ENCODE measurements around the gene ATM. TPM values are rescaled to one million over a fixed set of nuclear protein-coding genes. Genes with fewer than 3 reads are reported as not detected.

The ATM gene
- total and polyA plus RNA-seq, 2 experiments from 2014 or later = 27.6 to 59.3 TPM

DNA sequence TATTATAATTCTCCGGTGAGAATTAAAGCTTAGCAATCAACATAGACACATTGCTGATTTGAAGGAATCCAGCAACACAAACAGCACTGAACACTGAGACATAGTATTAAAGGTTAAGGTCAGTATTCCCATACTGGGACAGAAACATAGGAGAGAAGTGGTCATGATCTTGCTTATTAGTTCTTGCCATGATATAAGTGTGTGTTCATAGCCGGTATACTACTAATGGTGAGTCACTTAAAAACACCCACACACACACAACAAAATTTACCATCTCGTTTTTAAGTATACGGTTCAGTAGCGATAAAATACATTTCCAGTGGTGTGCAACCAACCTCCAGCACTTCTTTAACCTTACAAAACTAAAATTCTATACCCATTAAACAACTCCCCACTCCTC, 148.1 kb downstream of the ATM start:
- H3K36me3 Mint-ChIP-seq (ENCODE audit: low read depth) = peaks cover 11% of the 10 kb centered on the region
- peaks cover 21% of the 10 kb centered on the region for H3K9me3 Mint-ChIP-seq
- Histone ChIP-seq H3K4me3 (no peak overlapping the region), H2AFZ (no peak overlapping the region), H3K79me2 (replicated peaks; ENCODE audit: insufficient read depth) (no peaks in the 10 kb centered on the region), H3K36me3 (ENCODE audit: insufficient read depth) (no peaks in the 10 kb centered on the region), H3K9me2 (ENCODE audit: insufficient read depth) (no peaks in the 10 kb centered on the region), H3K4me1 (ENCODE audit: insufficient read depth) (no peaks in the 10 kb centered on the region), H3K4me2 (no peak overlapping the region), H3K27me3 (ENCODE audit: insufficient read depth) (no peaks in the 10 kb centered on the region), H3F3A (replicated peaks; ENCODE audit: low read depth) (no peaks in the 10 kb centered on the region), H4K20me1 (replicated peaks; ENCODE audit: insufficient read depth) (no peaks in the 10 kb centered on the region), H3K27ac (ENCODE audit: low read depth) (no peak overlapping the region)
- no peaks in the 10 kb centered on the region for H3K4me1 Mint-ChIP-seq
- no peak overlapping the region for H3K27ac Mint-ChIP-seq
- H3K4me3 Mint-ChIP-seq = no peak overlapping the region
- DNase-seq (ENCODE audit: low spot score) = no peak
- ATAC-seq = no peak
- TF ChIP-seq JUNB (IDR thresholded peaks at IDR 0.05; ENCODE audit: unreplicated experiment) (no peak), NANOG (IDR thresholded peaks at IDR 0.05; ENCODE audit: borderline replicate concordance) (no peak), CREB1 (CRISPR knock-in tag; IDR thresholded peaks at IDR 0.05; ENCODE audit: low read depth) (no peak), EZH2phosphoT487 (IDR thresholded peaks at IDR 0.05; ENCODE audit: unreplicated experiment) (no peak), STAT1 (IDR thresholded peaks at IDR 0.05; ENCODE audit: unreplicated experiment) (no peak), ZNF114 (CRISPR knock-in tag; IDR thresholded peaks at IDR 0.05) (no peak), POLR2AphosphoS5 (IDR thresholded peaks at IDR 0.05; ENCODE audit: low read depth) (no peak), EZH2 (IDR thresholded peaks at IDR 0.05; ENCODE audit: low read depth, unreplicated experiment) (no peak), ZNF331 (CRISPR knock-in tag; IDR thresholded peaks at IDR 0.05; ENCODE audit: low read depth) (no peak)
- TF ChIP-seq, protein P1, sequence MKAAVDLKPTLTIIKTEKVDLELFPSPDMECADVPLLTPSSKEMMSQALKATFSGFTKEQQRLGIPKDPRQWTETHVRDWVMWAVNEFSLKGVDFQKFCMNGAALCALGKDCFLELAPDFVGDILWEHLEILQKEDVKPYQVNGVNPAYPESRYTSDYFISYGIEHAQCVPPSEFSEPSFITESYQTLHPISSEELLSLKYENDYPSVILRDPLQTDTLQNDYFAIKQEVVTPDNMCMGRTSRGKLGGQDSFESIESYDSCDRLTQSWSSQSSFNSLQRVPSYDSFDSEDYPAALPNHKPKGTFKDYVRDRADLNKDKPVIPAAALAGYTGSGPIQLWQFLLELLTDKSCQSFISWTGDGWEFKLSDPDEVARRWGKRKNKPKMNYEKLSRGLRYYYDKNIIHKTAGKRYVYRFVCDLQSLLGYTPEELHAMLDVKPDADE (IDR thresholded peaks at IDR 0.05) = no peak
- TF ChIP-seq, protein P2, sequence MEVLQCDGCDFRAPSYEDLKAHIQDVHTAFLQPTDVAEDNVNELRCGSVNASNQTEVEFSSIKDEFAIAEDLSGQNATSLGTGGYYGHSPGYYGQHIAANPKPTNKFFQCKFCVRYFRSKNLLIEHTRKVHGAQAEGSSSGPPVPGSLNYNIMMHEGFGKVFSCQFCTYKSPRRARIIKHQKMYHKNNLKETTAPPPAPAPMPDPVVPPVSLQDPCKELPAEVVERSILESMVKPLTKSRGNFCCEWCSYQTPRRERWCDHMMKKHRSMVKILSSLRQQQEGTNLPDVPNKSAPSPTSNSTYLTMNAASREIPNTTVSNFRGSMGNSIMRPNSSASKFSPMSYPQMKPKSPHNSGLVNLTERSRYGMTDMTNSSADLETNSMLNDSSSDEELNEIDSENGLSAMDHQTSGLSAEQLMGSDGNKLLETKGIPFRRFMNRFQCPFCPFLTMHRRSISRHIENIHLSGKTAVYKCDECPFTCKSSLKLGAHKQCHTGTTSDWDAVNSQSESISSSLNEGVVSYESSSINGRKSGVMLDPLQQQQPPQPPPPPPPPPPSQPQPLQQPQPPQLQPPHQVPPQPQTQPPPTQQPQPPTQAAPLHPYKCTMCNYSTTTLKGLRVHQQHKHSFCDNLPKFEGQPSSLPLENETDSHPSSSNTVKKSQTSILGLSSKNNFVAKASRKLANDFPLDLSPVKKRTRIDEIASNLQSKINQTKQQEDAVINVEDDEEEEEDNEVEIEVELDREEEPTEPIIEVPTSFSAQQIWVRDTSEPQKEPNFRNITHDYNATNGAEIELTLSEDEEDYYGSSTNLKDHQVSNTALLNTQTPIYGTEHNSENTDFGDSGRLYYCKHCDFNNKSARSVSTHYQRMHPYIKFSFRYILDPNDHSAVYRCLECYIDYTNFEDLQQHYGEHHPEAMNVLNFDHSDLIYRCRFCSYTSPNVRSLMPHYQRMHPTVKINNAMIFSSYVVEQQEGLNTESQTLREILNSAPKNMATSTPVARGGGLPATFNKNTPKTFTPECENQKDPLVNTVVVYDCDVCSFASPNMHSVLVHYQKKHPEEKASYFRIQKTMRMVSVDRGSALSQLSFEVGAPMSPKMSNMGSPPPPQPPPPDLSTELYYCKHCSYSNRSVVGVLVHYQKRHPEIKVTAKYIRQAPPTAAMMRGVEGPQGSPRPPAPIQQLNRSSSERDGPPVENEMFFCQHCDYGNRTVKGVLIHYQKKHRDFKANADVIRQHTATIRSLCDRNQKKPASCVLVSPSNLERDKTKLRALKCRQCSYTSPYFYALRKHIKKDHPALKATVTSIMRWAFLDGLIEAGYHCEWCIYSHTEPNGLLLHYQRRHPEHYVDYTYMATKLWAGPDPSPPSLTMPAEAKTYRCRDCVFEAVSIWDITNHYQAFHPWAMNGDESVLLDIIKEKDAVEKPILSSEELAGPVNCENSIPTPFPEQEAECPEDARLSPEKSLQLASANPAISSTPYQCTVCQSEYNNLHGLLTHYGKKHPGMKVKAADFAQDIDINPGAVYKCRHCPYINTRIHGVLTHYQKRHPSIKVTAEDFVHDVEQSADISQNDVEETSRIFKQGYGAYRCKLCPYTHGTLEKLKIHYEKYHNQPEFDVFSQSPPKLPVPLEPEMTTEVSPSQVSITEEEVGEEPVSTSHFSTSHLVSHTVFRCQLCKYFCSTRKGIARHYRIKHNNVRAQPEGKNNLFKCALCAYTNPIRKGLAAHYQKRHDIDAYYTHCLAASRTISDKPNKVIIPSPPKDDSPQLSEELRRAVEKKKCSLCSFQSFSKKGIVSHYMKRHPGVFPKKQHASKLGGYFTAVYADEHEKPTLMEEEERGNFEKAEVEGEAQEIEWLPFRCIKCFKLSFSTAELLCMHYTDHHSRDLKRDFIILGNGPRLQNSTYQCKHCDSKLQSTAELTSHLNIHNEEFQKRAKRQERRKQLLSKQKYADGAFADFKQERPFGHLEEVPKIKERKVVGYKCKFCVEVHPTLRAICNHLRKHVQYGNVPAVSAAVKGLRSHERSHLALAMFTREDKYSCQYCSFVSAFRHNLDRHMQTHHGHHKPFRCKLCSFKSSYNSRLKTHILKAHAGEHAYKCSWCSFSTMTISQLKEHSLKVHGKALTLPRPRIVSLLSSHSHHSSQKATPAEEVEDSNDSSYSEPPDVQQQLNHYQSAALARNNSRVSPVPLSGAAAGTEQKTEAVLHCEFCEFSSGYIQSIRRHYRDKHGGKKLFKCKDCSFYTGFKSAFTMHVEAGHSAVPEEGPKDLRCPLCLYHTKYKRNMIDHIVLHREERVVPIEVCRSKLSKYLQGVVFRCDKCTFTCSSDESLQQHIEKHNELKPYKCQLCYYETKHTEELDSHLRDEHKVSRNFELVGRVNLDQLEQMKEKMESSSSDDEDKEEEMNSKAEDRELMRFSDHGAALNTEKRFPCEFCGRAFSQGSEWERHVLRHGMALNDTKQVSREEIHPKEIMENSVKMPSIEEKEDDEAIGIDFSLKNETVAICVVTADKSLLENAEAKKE (CRISPR knock-in tag; IDR thresholded peaks at IDR 0.05) = no peak
- TF ChIP-seq, protein P3, sequence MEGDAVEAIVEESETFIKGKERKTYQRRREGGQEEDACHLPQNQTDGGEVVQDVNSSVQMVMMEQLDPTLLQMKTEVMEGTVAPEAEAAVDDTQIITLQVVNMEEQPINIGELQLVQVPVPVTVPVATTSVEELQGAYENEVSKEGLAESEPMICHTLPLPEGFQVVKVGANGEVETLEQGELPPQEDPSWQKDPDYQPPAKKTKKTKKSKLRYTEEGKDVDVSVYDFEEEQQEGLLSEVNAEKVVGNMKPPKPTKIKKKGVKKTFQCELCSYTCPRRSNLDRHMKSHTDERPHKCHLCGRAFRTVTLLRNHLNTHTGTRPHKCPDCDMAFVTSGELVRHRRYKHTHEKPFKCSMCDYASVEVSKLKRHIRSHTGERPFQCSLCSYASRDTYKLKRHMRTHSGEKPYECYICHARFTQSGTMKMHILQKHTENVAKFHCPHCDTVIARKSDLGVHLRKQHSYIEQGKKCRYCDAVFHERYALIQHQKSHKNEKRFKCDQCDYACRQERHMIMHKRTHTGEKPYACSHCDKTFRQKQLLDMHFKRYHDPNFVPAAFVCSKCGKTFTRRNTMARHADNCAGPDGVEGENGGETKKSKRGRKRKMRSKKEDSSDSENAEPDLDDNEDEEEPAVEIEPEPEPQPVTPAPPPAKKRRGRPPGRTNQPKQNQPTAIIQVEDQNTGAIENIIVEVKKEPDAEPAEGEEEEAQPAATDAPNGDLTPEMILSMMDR (conservative IDR thresholded peaks at IDR 0.05; ENCODE audit: low read depth in 2 of 2) = no peak
- TF ChIP-seq, protein P4, sequence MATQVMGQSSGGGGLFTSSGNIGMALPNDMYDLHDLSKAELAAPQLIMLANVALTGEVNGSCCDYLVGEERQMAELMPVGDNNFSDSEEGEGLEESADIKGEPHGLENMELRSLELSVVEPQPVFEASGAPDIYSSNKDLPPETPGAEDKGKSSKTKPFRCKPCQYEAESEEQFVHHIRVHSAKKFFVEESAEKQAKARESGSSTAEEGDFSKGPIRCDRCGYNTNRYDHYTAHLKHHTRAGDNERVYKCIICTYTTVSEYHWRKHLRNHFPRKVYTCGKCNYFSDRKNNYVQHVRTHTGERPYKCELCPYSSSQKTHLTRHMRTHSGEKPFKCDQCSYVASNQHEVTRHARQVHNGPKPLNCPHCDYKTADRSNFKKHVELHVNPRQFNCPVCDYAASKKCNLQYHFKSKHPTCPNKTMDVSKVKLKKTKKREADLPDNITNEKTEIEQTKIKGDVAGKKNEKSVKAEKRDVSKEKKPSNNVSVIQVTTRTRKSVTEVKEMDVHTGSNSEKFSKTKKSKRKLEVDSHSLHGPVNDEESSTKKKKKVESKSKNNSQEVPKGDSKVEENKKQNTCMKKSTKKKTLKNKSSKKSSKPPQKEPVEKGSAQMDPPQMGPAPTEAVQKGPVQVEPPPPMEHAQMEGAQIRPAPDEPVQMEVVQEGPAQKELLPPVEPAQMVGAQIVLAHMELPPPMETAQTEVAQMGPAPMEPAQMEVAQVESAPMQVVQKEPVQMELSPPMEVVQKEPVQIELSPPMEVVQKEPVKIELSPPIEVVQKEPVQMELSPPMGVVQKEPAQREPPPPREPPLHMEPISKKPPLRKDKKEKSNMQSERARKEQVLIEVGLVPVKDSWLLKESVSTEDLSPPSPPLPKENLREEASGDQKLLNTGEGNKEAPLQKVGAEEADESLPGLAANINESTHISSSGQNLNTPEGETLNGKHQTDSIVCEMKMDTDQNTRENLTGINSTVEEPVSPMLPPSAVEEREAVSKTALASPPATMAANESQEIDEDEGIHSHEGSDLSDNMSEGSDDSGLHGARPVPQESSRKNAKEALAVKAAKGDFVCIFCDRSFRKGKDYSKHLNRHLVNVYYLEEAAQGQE (IDR thresholded peaks at IDR 0.05; ENCODE audit: unreplicated experiment) = no peak
- H3K27me3 Mint-ChIP-seq (ENCODE audit: insufficient read depth, low read depth, poor library complexity) = no peaks in the 10 kb centered on the region
